Measurements from ENCODE around the gene FAM120A. TPM values are rescaled to one million over a fixed set of nuclear protein-coding genes. Genes with fewer than 3 reads are reported as not detected.

The FAM120A gene, protein sequence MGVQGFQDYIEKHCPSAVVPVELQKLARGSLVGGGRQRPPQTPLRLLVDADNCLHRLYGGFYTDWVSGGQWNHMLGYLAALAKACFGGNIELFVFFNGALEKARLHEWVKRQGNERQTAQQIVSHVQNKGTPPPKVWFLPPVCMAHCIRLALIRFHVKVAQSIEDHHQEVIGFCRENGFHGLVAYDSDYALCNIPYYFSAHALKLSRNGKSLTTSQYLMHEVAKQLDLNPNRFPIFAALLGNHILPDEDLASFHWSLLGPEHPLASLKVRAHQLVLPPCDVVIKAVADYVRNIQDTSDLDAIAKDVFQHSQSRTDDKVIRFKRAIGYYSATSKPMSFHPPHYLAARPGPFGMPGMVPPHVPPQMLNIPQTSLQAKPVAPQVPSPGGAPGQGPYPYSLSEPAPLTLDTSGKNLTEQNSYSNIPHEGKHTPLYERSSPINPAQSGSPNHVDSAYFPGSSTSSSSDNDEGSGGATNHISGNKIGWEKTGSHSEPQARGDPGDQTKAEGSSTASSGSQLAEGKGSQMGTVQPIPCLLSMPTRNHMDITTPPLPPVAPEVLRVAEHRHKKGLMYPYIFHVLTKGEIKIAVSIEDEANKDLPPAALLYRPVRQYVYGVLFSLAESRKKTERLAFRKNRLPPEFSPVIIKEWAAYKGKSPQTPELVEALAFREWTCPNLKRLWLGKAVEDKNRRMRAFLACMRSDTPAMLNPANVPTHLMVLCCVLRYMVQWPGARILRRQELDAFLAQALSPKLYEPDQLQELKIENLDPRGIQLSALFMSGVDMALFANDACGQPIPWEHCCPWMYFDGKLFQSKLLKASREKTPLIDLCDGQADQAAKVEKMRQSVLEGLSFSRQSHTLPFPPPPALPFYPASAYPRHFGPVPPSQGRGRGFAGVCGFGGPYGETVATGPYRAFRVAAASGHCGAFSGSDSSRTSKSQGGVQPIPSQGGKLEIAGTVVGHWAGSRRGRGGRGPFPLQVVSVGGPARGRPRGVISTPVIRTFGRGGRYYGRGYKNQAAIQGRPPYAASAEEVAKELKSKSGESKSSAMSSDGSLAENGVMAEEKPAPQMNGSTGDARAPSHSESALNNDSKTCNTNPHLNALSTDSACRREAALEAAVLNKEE
- 142 and 195 TPM in 2 replicates for total RNA-seq

DNA sequence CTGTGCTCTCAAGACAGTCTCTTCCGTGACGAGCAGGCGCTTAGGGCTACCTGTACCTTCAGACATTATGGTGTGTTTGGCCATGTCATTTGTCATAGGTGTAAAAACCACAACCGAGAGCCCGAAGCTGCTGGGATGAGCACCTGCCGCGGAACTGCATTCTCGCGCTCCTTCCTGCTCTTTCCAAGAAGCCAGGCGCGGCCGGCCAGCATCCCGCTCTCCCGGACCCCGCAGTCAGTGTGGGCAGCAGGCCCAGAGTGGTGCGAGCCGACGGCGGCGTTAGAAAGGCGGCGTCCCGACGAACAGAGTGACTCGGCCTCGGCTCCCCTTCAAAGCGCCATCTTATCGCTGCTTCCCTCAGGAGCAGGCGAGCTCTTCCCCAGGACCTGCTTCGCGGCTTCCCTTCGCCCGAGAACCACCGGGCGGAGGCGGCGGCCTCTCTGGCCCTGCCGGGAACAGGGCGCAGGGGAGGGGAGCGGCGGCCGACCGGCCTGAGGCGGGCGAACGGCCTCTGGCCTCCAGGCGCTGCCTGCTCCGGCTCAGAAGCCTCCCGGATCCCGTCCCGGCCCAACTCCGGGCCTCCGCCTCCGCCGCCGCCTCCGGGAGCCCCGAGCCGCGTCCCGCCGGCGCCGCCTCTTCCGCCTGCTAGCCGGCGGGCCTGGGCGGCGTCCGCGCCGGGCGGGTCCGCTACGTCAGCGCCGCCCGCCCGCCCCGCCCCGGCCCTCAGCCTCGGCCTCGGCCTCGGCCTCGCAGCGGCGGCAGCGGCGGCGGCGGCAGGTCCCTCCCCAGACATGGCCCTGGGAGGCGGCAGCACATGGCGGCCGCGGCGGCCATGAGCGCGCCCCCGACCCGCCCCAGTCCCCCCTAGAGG is at the start of gene FAM120A:
Gene FAM120A (plus strand): TSS at position 741 of the 871 bp plus-strand sequence. CDS start 231 bp downstream, outside the sequence.

DNA sequence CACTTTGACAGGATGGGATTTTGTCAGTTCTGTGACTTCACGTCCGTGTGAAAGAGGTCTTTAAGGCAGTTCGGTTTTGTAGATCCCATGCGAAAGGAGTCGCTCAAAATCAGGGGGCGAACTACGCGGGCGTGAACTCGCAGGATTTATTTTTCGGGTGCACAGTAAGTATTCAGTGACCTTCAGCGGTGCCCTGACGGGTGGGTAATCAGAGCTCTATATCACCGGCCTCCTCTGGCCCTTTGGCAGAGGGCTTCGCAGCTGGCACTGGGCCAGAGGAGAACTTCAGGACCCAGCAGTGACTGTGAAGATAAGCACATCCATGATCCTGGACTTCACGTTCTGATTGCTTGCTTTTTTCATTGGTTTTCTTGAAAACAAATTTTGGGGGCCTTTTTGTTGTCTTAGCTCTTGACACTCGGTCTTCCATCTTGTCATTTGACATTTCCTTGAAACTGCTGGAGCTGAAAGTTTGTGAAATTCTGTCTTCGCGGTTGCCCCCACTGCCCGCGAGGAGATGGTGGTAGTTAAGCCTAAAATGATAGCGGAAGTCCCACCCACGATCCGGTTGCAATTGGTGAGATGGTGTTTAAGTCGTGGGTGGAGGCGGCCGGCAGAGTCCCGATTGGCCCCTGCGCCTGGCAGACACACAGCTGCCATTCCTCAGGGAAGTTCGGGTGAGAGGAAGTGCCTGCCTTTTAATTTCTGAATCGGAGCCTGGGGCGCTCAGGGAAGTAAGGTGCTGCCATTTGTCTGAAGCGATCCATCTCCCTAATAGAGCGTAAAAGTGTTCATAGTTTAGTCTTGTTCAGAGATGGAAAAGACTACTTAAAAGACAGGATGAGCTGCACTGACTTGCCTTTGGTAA is 1.8 kb downstream of the FAM120A start, which contains the start of gene FAM120AOS:
Gene FAM120AOS (minus strand): TSS at position 535 of the 868 bp plus-strand sequence. CDS start 872 bp downstream, outside the sequence.

DNA sequence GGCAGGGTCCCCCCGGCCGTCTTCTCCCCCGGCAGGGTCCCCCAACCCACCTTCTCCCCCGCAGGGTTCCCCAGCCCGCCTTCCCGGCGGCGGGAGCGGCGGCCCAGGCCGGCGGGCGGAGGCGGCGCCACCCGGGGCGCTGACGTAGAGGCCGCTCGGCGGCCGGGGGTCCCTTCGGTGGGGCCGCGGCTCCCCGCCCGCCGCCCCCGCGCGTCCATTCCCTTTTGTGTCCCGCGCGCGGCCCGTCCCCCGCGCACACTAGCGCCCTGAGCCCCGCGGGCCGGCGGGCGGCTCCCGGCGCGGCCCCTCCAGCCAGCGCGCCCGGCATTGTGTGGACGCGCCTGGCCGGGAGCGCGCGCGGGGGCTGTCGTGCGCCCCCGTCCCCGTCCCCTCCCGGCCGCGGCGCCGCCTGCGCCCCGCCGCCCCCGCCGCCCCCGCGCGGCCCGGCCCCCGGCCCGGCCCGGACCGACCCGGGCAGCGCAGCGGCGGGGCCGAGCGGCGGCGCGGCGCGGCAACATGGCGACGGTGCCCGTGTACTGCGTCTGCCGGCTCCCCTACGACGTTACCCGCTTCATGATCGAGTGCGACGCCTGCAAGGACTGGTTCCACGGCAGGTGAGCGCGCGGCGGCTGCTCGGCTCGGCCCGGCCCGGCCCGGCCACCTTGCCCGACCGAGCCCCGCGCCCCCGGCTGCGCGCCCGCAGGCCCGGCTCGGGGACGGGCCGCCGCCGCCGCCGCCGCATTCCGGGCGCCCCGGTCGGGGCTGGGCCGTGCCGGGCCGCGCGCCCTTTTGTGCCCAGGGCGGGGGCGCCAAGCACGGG is 125.0 kb downstream of the FAM120A start, which contains the start of gene PHF2:
Gene PHF2 (plus strand): TSS at position 327 of the 820 bp plus-strand sequence. CDS start 190 bp downstream, at position 517.

Small RNA genes lying within 50 kb of the gene (small RNA-seq; reads per million reads assigned to genes)
- not detected for gene RF00019

Other genes starting within 250 kb of the FAM120A start
- 29.4 and 33.2 TPM in 2 replicates for gene FAM120AOS, start 1.9 kb downstream of the FAM120A start, total RNA-seq
- gene PHF2, start 124.9 kb downstream of the FAM120A start, total RNA-seq: 9.2 and 12.1 TPM in 2 replicates

Data from subcutaneous preadipocyte (primary cell).